ENCODE results near the gene POLD1.

Gene POLD1

DNA sequence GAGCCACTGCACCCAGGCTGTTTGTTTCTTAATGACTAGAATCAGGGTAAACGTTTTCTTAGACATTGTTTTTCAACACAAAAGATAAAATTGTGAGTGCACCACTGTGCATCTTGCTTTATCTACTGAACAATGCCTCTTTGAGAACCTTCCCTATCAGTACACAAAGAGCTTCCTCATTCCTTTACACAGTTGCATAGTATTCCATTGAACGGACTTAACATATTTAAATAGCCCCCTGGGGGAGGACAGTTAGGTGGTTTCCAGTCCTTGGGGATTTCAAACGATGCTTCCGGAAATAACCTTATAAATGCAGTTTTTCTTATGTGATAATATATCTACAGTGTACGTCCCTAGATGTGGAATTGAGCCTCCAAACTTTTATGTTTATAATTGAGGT lies 8.6 kb downstream of the POLD1 start:
- DNase-seq: no peak

DNA sequence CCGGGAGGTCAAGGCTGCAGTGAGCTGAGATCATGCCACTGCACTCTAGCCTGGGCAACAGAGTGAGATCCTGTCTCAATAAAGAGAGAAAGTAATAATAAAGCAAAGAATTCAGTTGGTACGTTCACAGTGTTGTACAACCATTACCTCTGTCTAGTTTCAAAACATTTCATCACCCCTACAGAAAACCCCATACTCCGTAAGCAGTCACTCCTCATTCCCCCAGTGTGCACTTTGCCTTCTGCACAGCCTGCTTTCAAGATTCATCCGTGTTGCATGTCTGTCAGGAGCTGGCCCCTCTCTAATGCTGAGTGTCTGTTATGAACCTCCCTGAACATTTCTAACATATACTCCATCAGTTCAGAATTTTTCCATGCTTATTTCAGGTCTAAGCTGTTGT lies 9.4 kb downstream of the POLD1 start:
- DNase-seq: no peak

DNA sequence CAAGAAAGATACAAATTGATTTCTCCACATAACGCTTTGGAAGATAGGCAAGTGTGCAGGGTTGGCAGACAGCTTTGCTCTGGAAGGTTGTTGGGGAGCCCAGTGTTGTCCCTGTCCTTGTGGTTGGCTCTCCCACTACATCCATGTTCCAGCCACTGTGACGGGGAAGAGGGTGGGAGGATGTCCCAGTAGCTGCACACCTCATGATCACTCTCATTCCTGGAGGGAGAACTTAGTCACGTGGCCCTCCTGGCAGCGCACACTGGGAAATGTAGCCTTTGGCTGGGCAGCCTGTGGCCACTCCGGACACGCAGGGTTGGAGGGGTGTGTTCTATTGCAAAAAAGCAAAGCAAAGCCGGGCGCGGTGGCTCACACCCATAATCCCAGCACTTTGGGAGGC lies 9.9 kb downstream of the POLD1 start:
- DNase-seq: no peak

DNA sequence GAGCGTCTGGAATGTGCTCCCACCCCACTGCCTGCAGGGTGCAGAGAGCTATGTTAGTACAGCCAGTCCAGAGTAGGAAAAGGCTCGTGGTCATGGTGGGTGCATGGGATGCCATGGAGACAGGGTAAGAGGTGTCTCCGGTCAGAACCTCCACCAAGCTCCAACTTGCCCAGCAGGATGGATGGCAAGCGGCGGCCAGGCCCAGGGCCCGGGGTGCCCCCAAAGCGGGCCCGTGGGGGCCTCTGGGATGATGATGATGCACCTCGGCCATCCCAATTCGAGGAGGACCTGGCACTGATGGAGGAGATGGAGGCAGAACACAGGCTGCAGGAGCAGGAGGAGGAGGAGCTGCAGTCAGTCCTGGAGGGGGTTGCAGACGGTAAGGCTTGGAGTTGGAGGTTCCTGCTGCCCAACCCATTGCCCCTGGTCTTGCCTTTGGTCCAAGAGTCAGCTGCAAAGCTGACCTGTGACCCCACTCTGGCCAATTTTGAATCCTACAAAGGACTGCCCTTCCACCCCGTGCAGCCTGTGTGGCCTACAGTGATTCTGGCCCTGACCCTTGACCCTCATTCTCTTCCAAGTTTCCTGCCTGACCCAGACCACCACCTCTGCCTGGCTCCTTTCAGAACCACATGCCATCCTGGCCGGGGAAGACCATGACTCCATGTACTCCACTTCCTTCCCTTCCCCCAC lies 14.7 kb downstream of the POLD1 start:
- DNase-seq: no peak

DNA sequence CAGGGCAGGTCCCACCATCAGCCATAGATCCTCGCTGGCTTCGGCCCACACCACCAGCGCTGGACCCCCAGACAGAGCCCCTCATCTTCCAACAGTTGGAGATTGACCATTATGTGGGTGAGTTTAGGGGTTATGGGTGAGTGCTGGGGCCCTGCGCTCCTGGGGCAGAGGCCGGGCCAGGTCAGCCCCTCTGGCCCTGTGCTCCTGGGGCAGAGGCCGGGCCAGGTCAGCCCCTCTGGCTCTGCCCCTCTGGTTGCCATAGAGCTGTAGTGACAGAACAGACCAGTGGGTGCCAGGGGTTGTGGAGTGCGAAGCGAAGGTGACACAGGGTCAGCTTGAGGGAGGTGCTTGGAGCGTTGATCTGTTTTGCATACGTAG lies 15.2 kb downstream of the POLD1 start:
- no peak for DNase-seq

DNA sequence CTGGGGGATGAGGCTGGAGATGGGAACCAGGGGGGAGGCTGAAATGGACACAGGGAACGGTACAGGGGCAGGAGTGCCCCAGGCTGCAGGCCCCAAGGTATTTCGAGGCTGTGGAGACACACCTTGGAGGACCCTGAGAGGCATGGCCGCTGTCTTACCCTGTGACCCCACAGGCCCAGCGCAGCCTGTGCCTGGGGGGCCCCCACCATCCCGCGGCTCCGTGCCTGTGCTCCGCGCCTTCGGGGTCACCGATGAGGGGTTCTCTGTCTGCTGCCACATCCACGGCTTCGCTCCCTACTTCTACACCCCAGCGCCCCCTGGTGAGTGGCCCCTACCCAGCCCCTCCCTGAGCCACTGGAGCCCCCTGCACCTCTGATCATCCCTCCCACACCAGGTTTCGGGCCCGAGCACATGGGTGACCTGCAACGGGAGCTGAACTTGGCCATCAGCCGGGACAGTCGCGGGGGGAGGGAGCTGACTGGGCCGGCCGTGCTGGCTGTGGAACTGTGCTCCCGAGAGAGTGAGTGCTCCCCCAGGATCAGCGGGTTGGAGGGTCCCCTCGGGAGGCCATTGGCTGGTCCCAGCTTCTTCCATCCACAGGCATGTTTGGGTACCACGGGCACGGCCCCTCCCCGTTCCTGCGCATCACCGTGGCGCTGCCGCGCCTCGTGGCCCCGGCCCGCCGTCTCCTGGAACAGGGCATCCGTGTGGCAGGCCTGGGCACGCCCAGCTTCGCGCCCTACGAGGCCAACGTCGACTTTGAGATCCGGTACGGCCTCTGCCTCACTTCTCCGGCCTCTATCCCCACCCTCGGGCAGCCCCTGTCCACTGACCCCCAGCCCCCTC lies 17.7 kb downstream of the POLD1 start:
- DNase-seq: no peak

DNA sequence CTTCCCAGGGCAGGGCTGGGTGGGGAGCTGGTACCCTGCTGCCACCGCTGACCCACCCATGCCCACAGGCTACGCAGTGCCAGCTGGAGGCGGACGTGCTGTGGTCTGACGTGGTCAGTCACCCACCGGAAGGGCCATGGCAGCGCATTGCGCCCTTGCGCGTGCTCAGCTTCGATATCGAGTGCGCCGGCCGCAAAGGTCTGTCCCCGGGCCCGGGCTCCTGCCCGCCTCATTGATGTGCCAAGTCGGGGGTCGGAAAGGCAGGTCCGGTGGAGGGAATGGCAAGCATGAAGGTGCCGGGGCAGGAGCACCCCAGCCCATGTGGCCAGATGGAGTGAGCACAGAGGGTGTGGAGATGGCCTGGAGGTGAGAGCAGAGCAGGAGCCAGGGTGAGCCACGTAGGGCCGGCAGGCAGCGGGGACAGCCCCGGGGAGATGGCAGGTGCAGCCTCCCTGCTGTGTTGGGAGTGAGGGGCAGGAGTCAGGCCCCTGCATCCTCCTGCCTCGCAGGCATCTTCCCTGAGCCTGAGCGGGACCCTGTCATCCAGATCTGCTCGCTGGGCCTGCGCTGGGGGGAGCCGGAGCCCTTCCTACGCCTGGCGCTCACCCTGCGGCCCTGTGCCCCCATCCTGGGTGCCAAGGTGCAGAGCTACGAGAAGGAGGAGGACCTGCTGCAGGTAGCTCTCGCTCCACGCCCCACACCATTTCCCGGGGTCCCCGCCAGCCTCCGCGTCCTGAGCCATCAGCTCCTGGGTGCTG lies 18.6 kb downstream of the POLD1 start:
- DNase-seq: no peak

DNA sequence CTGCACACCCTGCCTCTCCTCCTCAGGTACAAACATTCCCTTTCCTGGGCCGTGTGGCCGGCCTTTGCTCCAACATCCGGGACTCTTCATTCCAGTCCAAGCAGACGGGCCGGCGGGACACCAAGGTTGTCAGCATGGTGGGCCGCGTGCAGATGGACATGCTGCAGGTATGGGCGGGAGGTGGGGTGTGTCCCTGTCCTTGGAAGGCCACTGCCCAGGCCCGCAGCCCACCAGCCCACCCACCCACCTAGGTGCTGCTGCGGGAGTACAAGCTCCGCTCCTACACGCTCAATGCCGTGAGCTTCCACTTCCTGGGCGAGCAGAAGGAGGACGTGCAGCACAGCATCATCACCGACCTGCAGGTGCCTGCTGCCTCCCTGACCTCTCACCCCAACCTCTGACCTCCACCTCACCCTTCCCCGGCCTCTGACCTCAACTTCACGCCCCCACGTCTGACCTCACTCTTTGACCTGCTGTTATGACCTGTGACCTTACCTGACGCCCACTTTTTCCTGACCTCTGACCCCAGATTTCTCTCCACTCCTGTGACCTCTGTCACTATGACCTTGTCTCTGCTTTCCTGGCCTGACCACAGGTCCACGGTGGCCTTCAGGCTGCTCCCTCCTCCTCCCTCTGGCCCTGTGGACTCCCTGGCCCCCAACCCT lies 22.1 kb downstream of the POLD1 start:
- no peak for DNase-seq

DNA sequence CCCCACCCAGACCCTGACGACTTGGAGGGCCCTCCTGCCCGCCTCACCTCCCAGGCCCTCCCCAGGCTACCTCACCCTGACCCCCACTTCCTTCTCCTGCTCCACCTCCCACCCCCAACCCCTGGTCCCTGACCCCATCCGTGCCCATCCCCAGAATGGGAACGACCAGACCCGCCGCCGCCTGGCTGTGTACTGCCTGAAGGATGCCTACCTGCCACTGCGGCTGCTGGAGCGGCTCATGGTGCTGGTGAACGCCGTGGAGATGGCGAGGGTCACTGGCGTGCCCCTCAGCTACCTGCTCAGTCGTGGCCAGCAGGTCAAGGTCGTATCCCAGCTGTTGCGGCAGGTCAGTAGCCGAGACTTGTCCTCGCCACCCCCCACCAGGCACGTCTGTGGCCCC lies 22.7 kb downstream of the POLD1 start:
- DNase-seq: no peak

DNA sequence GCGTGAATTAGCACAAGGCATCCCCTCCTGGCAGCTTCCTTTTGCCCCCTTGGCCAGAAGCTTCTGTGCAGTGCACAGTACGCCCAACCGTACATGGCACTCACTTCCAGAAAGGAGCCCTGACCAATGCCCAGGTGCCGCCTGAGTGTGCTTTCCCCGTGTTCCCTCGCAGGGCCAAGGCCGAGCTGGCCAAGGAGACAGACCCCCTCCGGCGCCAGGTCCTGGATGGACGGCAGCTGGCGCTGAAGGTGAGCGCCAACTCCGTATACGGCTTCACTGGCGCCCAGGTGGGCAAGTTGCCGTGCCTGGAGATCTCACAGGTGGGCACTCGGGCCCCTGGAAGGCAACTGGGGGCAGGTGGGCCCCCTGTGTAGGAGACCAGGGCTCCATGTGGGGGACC lies 25.2 kb downstream of the POLD1 start:
- no peak for DNase-seq

DNA sequence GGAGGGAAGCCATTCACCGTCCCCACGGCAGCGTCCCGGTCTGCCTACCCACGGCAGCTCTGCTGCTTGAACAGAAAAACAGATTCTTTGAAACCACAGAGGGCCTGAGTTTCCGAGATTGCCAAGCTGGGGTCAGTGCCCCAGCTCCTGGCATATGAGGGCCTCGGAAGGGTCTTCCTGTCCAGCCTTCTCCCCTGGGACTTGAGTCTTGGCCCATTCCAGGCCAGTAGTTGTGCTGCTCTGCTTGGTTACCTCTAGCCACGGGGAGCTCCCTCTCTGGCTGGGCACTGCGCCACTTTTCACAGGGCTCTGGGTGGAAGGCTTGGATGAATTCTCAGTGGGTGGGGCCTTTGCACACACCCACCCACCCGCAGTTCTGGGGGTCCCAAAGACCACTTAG lies 26.0 kb downstream of the POLD1 start:
- DNase-seq: no peak

DNA sequence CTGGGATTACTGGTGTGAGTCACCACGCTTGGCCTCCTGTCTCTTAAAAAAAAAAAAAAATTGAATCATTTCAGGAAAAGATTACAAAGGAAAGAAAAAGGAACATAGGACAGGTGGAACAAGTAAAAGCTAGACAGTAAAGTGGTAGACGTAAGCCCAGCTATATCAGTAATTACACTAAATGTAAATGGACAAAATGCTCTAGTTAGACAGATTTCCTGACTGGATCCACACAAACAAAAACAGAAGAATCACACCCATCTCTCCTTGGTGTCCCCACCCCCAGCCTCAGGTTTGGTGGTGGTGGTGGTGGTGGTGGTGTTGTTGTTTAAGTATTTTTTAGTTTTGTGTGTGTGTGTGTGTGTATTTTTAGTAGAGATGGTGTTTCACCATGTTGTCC lies 28.3 kb downstream of the POLD1 start:
- DNase-seq: no peak

DNA sequence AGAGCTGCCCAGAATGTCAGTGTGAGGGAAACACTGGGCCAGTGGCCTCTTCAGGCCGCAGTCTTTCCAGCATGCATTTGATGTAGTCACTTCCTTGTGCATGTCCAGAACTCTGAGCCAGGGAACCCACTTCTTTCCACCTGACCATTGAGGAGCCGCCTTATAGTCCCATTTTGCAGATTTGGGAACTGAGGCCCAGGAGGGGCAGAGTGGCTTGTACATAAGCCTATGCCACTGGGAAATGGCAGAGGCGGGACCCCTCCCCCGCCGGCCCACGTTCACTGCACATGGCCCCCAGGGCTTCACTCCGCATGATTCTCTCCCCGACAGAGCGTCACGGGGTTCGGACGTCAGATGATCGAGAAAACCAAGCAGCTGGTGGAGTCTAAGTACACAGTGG lies 28.9 kb downstream of the POLD1 start:
- no peak for DNase-seq

DNA sequence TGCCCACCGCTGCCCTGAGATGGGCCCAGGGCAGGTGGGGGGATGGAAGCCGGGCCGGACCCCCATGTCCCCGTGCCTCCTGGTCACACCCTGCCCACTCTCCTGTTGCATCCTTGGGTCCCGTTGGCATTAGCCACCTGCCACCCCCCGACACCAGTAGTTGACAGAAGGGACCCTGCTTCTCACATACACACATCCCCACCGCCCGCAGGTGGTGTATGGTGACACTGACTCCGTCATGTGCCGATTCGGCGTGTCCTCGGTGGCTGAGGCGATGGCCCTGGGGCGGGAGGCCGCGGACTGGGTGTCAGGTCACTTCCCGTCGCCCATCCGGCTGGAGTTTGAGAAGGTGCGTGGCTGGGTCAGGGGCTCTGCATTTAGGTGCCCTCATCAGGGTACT lies 29.4 kb downstream of the POLD1 start:
- no peak for DNase-seq

DNA sequence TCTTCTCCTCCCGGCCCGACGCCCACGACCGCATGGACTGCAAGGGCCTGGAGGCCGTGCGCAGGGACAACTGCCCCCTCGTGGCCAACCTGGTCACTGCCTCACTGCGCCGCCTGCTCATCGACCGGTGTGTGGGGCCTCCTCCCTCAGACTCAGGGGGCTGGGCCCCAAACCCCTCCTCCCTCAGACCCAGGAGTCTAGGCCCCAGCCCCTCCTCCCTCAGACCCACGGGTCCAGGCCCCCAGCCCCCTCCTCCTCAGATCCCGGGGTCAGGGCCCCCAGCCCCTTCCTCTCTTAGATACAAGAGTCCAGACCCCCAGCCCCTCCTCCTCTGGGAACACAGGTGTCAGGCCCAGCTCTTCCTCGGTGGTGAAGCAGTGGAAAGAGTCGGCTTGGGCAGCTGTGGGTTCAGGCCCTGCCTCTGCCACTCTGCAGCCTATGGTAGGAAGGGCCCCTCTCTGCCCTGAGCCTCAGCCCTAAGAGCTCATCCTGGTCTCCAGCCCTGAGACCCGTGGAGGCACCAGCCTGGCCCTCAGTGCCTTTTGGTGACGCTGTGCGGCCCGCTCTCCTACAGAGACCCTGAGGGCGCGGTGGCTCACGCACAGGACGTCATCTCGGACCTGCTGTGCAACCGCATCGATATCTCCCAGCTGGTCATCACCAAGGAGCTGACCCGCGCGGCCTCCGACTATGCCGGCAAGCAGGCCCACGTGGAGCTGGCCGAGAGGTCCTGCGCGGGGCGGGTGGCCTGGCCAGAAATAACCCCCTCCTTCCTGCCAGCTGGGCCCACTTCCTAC lies 30.9 kb downstream of the POLD1 start:
- DNase-seq: peak; percentile 45

DNA sequence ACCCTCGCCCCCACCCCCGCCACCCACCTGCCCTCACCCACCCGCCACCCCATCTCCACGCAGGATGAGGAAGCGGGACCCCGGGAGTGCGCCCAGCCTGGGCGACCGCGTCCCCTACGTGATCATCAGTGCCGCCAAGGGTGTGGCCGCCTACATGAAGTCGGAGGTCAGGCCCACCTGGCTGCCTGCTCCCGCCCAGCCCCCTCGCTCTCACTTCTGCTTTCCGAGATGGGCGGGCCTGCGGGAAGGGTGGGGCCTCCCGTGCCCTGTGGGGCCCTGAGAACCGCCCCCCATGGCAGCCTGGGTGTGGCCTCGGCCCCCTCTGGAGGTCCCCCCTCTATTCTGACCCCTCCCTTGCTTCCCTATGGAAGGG lies 31.5 kb downstream of the POLD1 start:
- DNase-seq: no peak

DNA sequence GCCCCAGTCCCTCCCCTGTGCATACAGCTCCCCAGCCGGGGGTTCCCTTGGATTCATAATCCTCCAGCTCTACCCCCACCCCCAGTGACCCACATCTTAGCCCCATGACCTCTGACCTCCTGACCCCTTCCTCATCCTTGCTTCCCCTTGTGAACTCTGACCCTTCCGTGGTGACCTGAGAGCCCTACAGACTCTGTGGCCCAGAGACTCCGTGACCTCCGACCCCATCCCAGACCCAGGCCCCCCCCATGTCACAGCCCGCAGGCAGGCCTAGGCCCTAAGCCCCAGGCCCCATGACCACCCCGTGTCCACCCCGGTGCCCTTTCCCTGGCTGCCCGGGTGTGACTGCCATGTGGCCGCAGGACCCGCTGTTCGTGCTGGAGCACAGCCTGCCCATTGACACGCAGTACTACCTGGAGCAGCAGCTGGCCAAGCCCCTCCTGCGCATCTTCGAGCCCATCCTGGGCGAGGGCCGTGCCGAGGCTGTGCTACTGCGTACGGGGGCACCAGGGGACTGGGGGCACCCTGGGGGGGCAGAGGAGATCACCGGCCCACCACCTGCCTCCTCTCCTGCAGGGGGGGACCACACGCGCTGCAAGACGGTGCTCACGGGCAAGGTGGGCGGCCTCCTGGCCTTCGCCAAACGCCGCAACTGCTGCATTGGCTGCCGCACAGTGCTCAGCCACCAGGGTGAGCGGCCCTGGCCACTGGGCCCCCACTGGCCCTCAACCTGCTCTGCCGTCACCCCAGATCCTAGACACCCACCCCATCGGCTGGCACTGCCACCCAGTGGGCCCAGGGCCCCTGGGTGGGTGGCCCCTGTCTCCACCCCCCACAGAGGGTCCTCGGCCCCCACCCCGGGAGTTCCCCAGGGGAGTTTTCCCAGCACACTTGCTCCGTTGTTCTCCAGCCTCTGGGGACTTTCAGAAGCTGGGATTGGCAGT lies 32.2 kb downstream of the POLD1 start:
- no peak for DNase-seq

DNA sequence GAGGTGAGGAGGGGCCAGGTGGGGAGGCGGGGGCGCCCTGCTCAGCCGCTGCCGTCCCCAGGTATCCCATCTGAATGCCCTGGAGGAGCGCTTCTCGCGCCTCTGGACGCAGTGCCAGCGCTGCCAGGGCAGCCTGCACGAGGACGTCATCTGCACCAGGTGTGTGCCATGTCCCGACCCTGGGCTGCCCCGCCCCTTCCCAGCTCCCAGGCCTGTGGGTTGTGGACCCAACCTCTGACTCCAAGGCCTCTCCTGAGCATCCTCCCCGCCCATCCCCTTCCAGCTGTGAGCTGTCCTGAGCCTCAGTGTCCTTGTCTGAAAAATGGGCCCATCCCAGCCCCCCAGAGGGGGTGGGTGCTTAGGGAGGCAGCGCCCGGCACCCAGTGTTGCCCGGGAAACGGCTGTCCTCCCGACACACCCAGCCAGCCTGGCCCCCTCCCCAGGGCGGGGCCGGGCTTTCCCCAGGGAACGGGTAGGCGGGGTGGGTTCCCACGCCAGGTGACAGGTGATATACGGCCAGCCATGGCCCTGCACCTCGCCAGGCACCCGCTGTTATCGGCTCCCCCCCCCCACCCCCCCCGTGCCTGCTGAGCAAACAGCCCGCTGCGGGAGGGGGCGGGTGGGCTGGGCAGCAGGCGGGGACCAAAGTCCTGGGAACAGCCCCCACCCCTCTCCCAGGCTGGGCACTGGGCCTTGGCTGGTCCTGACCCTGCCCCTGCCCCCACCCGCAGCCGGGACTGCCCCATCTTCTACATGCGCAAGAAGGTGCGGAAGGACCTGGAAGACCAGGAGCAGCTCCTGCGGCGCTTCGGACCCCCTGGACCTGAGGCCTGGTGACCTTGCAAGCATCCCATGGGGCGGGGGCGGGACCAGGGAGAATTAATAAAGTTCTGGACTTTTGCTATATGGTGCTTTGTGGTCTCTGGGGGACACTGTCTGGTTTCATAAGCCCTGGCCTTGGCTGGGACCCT lies 33.2 kb downstream of the POLD1 start:
- no peak for DNase-seq

DNA sequence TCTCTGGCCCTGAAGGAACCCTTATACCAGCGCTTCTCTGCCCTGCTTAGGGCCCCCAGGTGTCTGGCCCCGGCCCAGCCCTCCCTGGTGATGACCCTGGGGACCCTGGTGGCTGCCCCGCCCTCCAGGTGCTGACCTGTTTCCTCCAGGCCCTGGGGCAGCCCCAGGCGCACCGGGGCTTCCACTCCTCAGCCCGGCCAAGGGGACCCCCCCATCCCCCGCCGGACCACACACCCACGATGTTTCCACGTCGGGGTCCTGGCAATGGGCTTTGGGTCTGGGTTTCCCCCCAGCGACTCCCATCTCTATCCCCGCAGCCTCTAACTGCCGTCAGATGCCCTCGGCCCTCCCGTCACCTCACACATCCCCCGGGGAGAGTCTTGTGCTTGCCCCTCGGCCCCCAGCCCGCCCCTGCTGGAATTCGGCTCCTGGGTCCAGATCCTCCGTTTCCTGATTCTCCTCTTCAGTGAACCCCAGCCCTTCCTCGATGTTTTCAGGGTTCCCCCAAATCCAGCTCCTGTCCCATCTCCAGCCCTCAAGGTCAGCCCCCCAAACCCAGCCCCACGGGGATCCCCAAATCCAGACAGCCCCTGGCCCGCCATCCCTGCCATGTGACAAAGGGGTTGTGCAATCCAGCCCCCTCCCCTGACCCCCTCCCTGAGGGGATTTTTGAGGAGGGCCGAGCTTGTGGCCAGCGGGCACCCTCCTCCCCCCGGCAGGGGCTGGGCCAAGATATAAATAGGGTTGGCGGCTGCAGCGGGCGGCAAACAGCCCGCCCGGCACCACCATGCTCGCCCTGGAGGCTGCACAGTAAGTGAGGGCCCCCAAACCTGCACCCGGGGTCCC lies 34.3 kb downstream of the POLD1 start, which contains the start of gene SPIB:
SPIB (plus strand) TSS at position 763 of the 846 bp plus-strand sequence; CDS start at position 788, 25 bp downstream.
- DNase-seq: no peak
